SK-N-SH (cell line): Measurements from ENCODE around the gene RARA. TPM values are rescaled to one million over a fixed set of nuclear protein-coding genes. Genes with fewer than 3 reads are reported as not detected.

Source experiments
- CTCF ChIA-PET: fragments of 300-600, 350-600 bp; formaldehyde crosslinking; extraction: SDS; loops from one replicate; lab custom pipeline; 2021; lab: Yijun Ruan, JAX
- POLR2A ChIA-PET: fragments of 350-600 bp; sonication (Branson Sonifier 250); formaldehyde crosslinking; extraction: SDS; loops from one replicate; lab custom pipeline; 2020; ENCODE audit warnings: antibody characterized with exemption, inconsistent platforms; lab: Yijun Ruan, JAX
- DNase-seq: peaks from one replicate; pipeline ENCODE4 v3.0.0; 2012
- H2AFZ ChIP-seq: fragments of 200-600 bp; sonication (generic); 2 replicates; pipeline ENCODE4 v1.8.1; 2016; ENCODE audit warnings: antibody characterized with exemption, mild to moderate bottlenecking, low read depth
- H3F3A ChIP-seq: fragments of 200-600 bp; sonication (generic); replicated peaks from 2 replicates; pipeline ENCODE3; 2016; ENCODE audit warnings: antibody characterized with exemption, mild to moderate bottlenecking; ENCODE audit not compliant: insufficient read depth
- H3K27ac ChIP-seq, 2 experiments: fragments of 200-500 bp in 1 of 2; fragments of 200-600 bp in 1 of 2; sonication (Bioruptor generic) in 1 of 2; sonication (generic), shearing (Covaris generic) in 1 of 2; 2 replicates each; pipeline versions ENCODE4 v1.5.1 to v1.6.1; 2014 to 2016; ENCODE audit warnings: low read depth in 2 of 2, inconsistent platforms in 1 of 2, low read length in 1 of 2, mild to moderate bottlenecking in 1 of 2, mixed read lengths in 1 of 2
- H3K27me3 ChIP-seq: fragments of 200-600 bp; sonication (generic), shearing (Covaris generic); 2 replicates; pipeline ENCODE4 v1.6.1; 2016; ENCODE audit warnings: mixed run types; ENCODE audit not compliant: insufficient read depth
- H3K36me3 ChIP-seq, 2 experiments: fragments of 200-500 bp in 1 of 2; fragments of 200-600 bp in 1 of 2; sonication (Bioruptor generic) in 1 of 2; sonication (generic) in 1 of 2; replicated peaks in 1 of 2; 2 replicates each; pipeline versions ENCODE3 to v1.5.1; 2014 to 2016; ENCODE audit warnings: low read length in 1 of 2, mild to moderate bottlenecking in 1 of 2; ENCODE audit not compliant: insufficient read depth in 2 of 2, control insufficient read depth in 1 of 2
- H3K4me1 ChIP-seq, 2 experiments: fragments of 200-500 bp in 1 of 2; fragments of 200-600 bp in 1 of 2; sonication (Bioruptor generic) in 1 of 2; sonication (generic), shearing (Covaris generic) in 1 of 2; 2 replicates each; pipeline versions ENCODE4 v1.5.1 to v1.6.1; 2014 to 2016; ENCODE audit warnings: low read depth in 1 of 2, low read length in 1 of 2, mixed run types in 1 of 2; ENCODE audit not compliant: insufficient read depth in 2 of 2, control insufficient read depth in 1 of 2
- H3K4me2 ChIP-seq: fragments of 200-600 bp; sonication (generic), shearing (Covaris generic); 2 replicates; pipeline ENCODE4 v1.6.1; 2017; ENCODE audit warnings: mixed run types
- H3K4me3 ChIP-seq, 2 experiments: fragments of 200-500 bp in 1 of 2; fragments of 200-600 bp in 1 of 2; sonication (Bioruptor generic) in 1 of 2; sonication (generic), shearing (Covaris generic) in 1 of 2; 2 replicates each; pipeline versions ENCODE4 v1.5.1 to v1.8.1; 2014 to 2016; ENCODE audit warnings: low read depth in 2 of 2, inconsistent platforms in 1 of 2, low read length in 1 of 2, mild to moderate bottlenecking in 1 of 2, mixed read lengths in 1 of 2, moderate library complexity in 1 of 2
- H3K79me2 ChIP-seq: fragments of 200-600 bp; sonication (generic); 2 replicates; pipeline ENCODE4 v1.8.1; 2017; ENCODE audit warnings: mild to moderate bottlenecking; ENCODE audit not compliant: insufficient read depth
- H3K9ac ChIP-seq: fragments of 200-600 bp; sonication (generic); 2 replicates; pipeline ENCODE4 v1.6.1; 2017; ENCODE audit warnings: mixed run types
- H3K9me2 ChIP-seq: fragments of 200-600 bp; sonication (generic); 2 replicates; pipeline ENCODE4 v1.6.1; 2017; ENCODE audit warnings: mixed run types
- H3K9me3 ChIP-seq: fragments of 200-600 bp; sonication (generic); 2 replicates; pipeline ENCODE4 v1.6.1; 2017; ENCODE audit warnings: mixed run types, mild to moderate bottlenecking, moderate library complexity
- H4K20me1 ChIP-seq: fragments of 200-600 bp; sonication (generic); 2 replicates; pipeline ENCODE4 v1.6.1; 2017; ENCODE audit warnings: mild to moderate bottlenecking, mixed run types; ENCODE audit not compliant: insufficient read depth
- CHD2 ChIP-seq: fragments of 150-350 bp; IDR thresholded peaks from 2 replicates; pipeline ENCODE4 v1.6.1; 2018; ENCODE audit warnings: low read length; ENCODE audit not compliant: partially characterized antibody
- ELF1 ChIP-seq: IDR thresholded peaks from 2 replicates; pipeline ENCODE4 v1.4.0; 2012
- EP300 ChIP-seq, 2 experiments: IDR thresholded peaks; 2 replicates each; pipeline versions ENCODE4 v1.4.0 to v1.6.1; 2012; ENCODE audit warnings: borderline replicate concordance in 1 of 2, low read depth in 1 of 2, low read length in 1 of 2
- FOSL2 ChIP-seq: IDR thresholded peaks from 2 replicates; pipeline ENCODE4 v1.4.0; 2012; ENCODE audit warnings: low read depth, mild to moderate bottlenecking, moderate library complexity, borderline replicate concordance
- FOXJ3 ChIP-seq: sonication (generic); formaldehyde crosslinking; IDR thresholded peaks from 2 replicates; pipeline ENCODE4 v1.5.1; 2020; ENCODE audit warnings: mild to moderate bottlenecking, missing genetic modification reagents
- MXI1 ChIP-seq: IDR thresholded peaks from 2 replicates; pipeline ENCODE4 v1.6.1; 2012; ENCODE audit warnings: mild to moderate bottlenecking, low read depth, low read length, improper control_type of control experiment
- NFIC ChIP-seq: IDR thresholded peaks from 2 replicates; pipeline ENCODE4 v1.4.0; 2012; ENCODE audit warnings: borderline replicate concordance
- RAD21 ChIP-seq: IDR thresholded peaks from 2 replicates; pipeline ENCODE4 v1.6.1; 2012; ENCODE audit warnings: mild to moderate bottlenecking, low read length
- RCOR1 ChIP-seq: fragments of 150-350 bp; IDR thresholded peaks from 2 replicates; pipeline ENCODE4 v1.6.1; 2017; ENCODE audit warnings: antibody characterized with exemption, low read length
- RXRA ChIP-seq: IDR thresholded peaks from 2 replicates; pipeline ENCODE4 v1.4.0; 2012; ENCODE audit warnings: low read depth, mild to moderate bottlenecking, borderline replicate concordance
- SIN3A ChIP-seq: IDR thresholded peaks from 2 replicates; pipeline ENCODE4 v1.6.1; 2012; ENCODE audit warnings: low read depth, mild to moderate bottlenecking, low read length, moderate library complexity, borderline replicate concordance
- TAF1 ChIP-seq: IDR thresholded peaks from 2 replicates; pipeline ENCODE4 v1.6.1; 2012; ENCODE audit warnings: low read depth, mild to moderate bottlenecking, low read length, moderate library complexity, borderline replicate concordance
- TCF12 ChIP-seq: IDR thresholded peaks from 2 replicates; pipeline ENCODE4 v1.4.0; 2012
- TEAD4 ChIP-seq: IDR thresholded peaks from 2 replicates; pipeline ENCODE4 v1.4.0; 2012; ENCODE audit warnings: mild to moderate bottlenecking, borderline replicate concordance; ENCODE audit not compliant: insufficient read depth
- YY1 ChIP-seq: IDR thresholded peaks from 2 replicates; pipeline ENCODE4 v1.4.0; 2012; ENCODE audit warnings: low read depth, mild to moderate bottlenecking
- ZBTB33 ChIP-seq: IDR thresholded peaks from 2 replicates; pipeline ENCODE4 v1.4.0; 2012; ENCODE audit warnings: low read depth, borderline replicate concordance
- WGBS: methylation state at CpG from one replicate; pipeline ENCODE4 v1.1.6; 2017; ENCODE audit warnings: low lambda C conversion rate; 5-methylcytosine and 5-hydroxymethylcytosine counted together
- polyA plus RNA-seq, 3 experiments: library from polyadenylated mRNA; depleted of rRNA; stranded (reverse); fragments of >200 nt; gene quantifications; 2 replicates each; pipeline ENCODE4 v1.2.3, GENCODE V29; 2012
- TF ChIP-seq, protein P1 (sequence below): fragments of 150-350 bp; IDR thresholded peaks from 2 replicates; pipeline ENCODE4 v1.6.1; 2016; ENCODE audit warnings: mild to moderate bottlenecking, low read depth, low read length
- TF ChIP-seq, protein P2 (sequence below): fragments of 150-350 bp; IDR thresholded peaks from 2 replicates; pipeline ENCODE4 v1.6.1; 2017; ENCODE audit warnings: antibody characterized with exemption, low read length, low read depth, borderline replicate concordance
- TF ChIP-seq, protein P3 (sequence below): IDR thresholded peaks from 2 replicates; pipeline ENCODE4 v1.4.0; 2012; ENCODE audit warnings: low read depth, borderline replicate concordance
- TF ChIP-seq, protein P4 (sequence below): IDR thresholded peaks from 2 replicates; pipeline ENCODE4; 2012
- TF ChIP-seq, protein P5 (sequence below): IDR thresholded peaks from 2 replicates; pipeline ENCODE4 v1.4.0; 2012; ENCODE audit warnings: low read depth

RARA gene
- polyA plus RNA-seq, 1 of the 3 experiments (the other 2 are of a cell fraction), result 13.3 TPM

DNA sequence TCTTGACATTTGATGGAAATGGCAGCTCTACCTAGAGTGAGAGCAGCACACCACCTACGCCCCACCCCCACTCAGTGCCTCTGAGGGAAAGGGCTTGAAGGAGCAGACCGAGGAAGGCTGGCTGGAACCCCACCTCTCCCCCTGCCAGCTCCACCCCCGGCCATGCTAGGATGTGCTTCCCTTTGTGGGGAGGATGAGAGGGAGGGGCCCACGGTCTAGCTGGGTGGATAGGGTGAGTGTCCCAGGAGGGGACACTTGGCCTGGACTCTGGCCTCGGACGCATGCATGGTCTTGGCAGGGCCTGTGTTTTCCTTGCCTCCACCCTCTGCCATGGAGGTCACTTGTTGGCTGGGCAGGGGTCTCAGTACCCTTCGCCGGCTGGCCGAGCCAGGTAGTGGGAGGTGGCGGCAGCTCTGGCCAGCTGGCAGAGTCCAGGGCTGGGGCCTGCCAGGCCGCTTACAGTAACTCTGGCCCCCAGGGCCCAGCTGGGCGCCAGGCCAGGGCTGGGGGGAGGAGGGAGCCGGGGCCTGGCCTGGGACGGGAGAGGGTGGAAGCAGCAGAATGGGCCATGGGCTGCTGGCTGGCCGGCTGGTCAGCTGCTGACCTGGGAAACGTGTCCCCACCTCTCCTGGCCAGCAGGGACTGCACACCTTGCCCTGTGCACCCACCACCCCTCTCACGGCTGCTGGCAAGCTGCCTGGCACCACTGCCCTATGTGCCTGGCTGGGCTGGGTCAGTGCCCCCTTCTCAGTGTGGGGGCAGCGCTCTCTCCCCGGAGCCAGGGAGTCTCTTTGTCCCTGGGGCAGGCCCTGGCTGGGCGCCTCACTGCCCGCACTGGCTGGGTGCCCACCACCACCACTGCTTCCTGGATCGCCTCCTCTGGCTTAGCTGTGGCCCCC lies 23.0 kb downstream of the RARA start (continued):
- TF ChIP-seq RAD21, result no peak
- TF ChIP-seq, protein P1, sequence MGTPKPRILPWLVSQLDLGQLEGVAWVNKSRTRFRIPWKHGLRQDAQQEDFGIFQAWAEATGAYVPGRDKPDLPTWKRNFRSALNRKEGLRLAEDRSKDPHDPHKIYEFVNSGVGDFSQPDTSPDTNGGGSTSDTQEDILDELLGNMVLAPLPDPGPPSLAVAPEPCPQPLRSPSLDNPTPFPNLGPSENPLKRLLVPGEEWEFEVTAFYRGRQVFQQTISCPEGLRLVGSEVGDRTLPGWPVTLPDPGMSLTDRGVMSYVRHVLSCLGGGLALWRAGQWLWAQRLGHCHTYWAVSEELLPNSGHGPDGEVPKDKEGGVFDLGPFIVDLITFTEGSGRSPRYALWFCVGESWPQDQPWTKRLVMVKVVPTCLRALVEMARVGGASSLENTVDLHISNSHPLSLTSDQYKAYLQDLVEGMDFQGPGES, result no peak
- TF ChIP-seq, protein P2, sequence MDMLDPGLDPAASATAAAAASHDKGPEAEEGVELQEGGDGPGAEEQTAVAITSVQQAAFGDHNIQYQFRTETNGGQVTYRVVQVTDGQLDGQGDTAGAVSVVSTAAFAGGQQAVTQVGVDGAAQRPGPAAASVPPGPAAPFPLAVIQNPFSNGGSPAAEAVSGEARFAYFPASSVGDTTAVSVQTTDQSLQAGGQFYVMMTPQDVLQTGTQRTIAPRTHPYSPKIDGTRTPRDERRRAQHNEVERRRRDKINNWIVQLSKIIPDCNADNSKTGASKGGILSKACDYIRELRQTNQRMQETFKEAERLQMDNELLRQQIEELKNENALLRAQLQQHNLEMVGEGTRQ, result no peak
- 0 out of 2 replicates have a peak, but pooled peaks have one; percentile 35 for TF ChIP-seq ELF1
- peak; percentile 83 for TF ChIP-seq RCOR1
- TF ChIP-seq TAF1, result no peak
- TF ChIP-seq, protein P3, sequence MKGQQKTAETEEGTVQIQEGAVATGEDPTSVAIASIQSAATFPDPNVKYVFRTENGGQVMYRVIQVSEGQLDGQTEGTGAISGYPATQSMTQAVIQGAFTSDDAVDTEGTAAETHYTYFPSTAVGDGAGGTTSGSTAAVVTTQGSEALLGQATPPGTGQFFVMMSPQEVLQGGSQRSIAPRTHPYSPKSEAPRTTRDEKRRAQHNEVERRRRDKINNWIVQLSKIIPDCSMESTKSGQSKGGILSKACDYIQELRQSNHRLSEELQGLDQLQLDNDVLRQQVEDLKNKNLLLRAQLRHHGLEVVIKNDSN, result no peak
- TF ChIP-seq, protein P4, sequence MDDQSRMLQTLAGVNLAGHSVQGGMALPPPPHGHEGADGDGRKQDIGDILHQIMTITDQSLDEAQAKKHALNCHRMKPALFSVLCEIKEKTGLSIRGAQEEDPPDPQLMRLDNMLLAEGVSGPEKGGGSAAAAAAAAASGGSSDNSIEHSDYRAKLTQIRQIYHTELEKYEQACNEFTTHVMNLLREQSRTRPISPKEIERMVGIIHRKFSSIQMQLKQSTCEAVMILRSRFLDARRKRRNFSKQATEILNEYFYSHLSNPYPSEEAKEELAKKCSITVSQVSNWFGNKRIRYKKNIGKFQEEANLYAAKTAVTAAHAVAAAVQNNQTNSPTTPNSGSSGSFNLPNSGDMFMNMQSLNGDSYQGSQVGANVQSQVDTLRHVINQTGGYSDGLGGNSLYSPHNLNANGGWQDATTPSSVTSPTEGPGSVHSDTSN, result peak; percentile 58
- TF ChIP-seq, all 33 proteins: peak for 17

DNA sequence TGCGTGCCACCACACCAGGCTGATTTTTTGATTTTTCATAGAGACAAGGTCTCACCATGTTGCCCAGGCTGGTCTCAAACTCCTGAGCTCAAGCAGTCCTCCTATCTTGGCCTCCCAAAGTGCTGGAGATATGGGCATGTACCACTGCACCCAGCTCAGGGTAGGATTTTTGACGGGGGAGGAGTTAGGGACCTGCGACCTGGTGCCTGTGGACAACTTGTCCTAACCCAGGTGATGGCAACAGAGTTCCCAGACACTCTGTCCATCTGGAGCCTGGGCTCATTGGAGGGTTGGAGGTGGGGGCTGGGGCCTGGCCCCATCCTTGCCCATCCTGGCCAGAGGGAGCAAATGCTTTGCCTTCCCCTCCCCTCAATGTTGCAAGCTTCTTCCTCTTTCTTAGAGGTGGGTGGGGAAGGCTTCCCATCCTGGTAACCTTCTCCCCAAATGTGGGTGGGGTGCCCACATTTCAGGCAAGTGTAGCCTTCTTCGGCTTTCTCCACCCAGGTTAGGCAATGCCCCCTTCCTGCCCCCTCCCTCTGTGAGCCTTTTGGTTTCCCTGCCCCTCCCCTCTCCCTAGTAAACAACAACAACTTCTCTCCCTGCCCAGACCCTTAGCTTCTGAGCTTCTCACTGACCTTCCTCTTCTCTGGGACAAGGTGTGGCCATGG lies 24.9 kb downstream of the RARA start:
- DNase-seq, result no peak
- no peak overlapping the region for H3K9ac ChIP-seq
- H3F3A ChIP-seq, result peaks cover 19% of the 10 kb centered on the region
- no peaks in the 10 kb centered on the region for H3K27me3 ChIP-seq
- TF ChIP-seq YY1 (no peak), TEAD4 (no peak), RXRA (no peak), EP300 (IDR thresholded peaks at IDR 0.05; ENCODE audit: borderline replicate concordance in 1 of 2, low read depth in 1 of 2, low read length in 1 of 2) (no peak), NFIC (no peak), MXI1 (no peak), FOSL2 (no peak), SIN3A (no peak), ZBTB33 (no peak), CHD2 (no peak), RAD21 (no peak), FOXJ3 (no peak), ELF1 (no peak), TCF12 (no peak)
- TF ChIP-seq, protein P5, sequence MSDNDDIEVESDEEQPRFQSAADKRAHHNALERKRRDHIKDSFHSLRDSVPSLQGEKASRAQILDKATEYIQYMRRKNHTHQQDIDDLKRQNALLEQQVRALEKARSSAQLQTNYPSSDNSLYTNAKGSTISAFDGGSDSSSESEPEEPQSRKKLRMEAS, result no peak
- TF ChIP-seq, protein P2, result no peak
- peaks cover 47 to 74% of the 10 kb centered on the region in 2 experiments for H3K4me1 ChIP-seq
- H4K20me1 ChIP-seq, result peaks cover 54% of the 10 kb centered on the region
- no peaks in the 10 kb centered on the region for H3K9me2 ChIP-seq
- H3K4me3 ChIP-seq, result no peak overlapping the region
- WGBS, result 100% methylated on average over 4 of the region's 4 CpGs
- H3K9me3 ChIP-seq, result no peaks in the 10 kb centered on the region
- H3K79me2 ChIP-seq, result peaks cover 97% of the 10 kb centered on the region
- peak overlapping the region; percentile 45; the same call in 1 of the 2 replicates for H3K4me2 ChIP-seq
- CTCF ChIA-PET, result interaction anchor here (0.8 to 57.6 kb wide), 5 partner anchors 7 to 115 kb away, joined by 3 to 1706 read pairs (median 4); partner anchors contain the start of genes CDC6, RARA and WIPF2
- no peak overlapping the region for H2AFZ ChIP-seq
- peak overlapping the region; percentile 54 to 98; a peak in 2 of 4 replicates for H3K27ac ChIP-seq
- POLR2A ChIA-PET, result no interaction called here
- H3K36me3 ChIP-seq, result peaks cover 12 to 18% of the 10 kb centered on the region in 2 experiments
